Esophagus squamous epithelium (tissue), 4 donors: ENCODE data around the gene RIMBP2.

Source experiments
- CTCF ChIP-seq, 6 experiments: fragments of 450-650 bp in 4 of 6; fragments of 200-600 bp in 2 of 6; sonication (generic) in 2 of 6; IDR thresholded peaks; one replicate each; pipeline ENCODE4 v1.5.1; 2016 to 2019; ENCODE audit warnings: antibody characterized with exemption in 6 of 6, mild to moderate bottlenecking in 4 of 6, moderate library complexity in 4 of 6
- POLR2A ChIP-seq, 4 donors: fragments of 450-650 bp; IDR thresholded peaks; one replicate each; pipeline ENCODE4 v1.6.1; 2017; ENCODE audit warnings: antibody characterized with exemption in 4 of 4, mild to moderate bottlenecking in 4 of 4, moderate library complexity in 3 of 4

- no peak for TF ChIP-seq CTCF (IDR thresholded peaks at IDR 0.05)
- TF ChIP-seq POLR2A (IDR thresholded peaks at IDR 0.05), result no peak
Observed at GRCh38 chr12:130440411-130441080, 275.6 kb downstream of the RIMBP2 start.
